HCT116 (cell line): ENCODE measurements around the gene DEF6. TPM values are rescaled to one million over a fixed set of nuclear protein-coding genes. Genes with fewer than 3 reads are reported as not detected.

Source experiments
- ATAC-seq: fragments of 200-7000 bp; cut with Tn5 transposase; 2 replicates; pipeline ENCODE4 v1.9.1; 2020; ENCODE audit warnings: mild to moderate bottlenecking, moderate library complexity
- BruUV-seq: library from RNA; stranded (reverse); fragments of 400-500 nt; replicated peaks from 2 replicates; lab custom pipeline; 2021; lab: Mats Ljungman, UMichigan
- CTCF ChIA-PET: fragments of 300-600 bp; sonication (Branson Sonifier 250); formaldehyde crosslinking; loops from one replicate; lab custom pipeline; 2021; ENCODE audit warnings: antibody characterized with exemption; lab: Charles Lee
- POLR2A ChIA-PET: fragments of 300-600, 350-600 bp; sonication (Branson Sonifier 250); formaldehyde crosslinking; loops from one replicate; lab custom pipeline; 2021; ENCODE audit warnings: antibody characterized with exemption; lab: Charles Lee
- RAD21 ChIA-PET, 2 experiments: fragments of 300-600 bp; sonication (Branson Sonifier 250); formaldehyde crosslinking; loops; one replicate each; lab custom pipeline; 2023; ENCODE audit warnings: low total read pairs in 2 of 2; ENCODE audit not compliant: uncharacterized antibody in 2 of 2, unreplicated experiment in 2 of 2, low non-redundant PET in 1 of 2; lab: Charles Lee
- DNase-seq: peaks from one replicate; pipeline ENCODE4 v3.0.0-alpha.2; 2010; ENCODE audit warnings: low read depth, low spot score
- H2AFZ ChIP-seq: fragments of 200-600 bp; shearing (Covaris generic), sonication (generic); 2 replicates; pipeline ENCODE4 v1.6.1; 2017; ENCODE audit warnings: low read depth, mixed run types, mixed read lengths, antibody characterized with exemption, low read length; ENCODE audit not compliant: poor library complexity, severe bottlenecking
- H3K27ac ChIP-seq: 2 replicates; pipeline ENCODE4 v1.5.1; 2012; ENCODE audit warnings: low read depth, low read length
- H3K27me3 ChIP-seq: fragments of 200-600 bp; sonication (generic); 2 replicates; pipeline ENCODE4 v1.6.1; 2016; ENCODE audit warnings: mixed run types, low read length, mixed read lengths; ENCODE audit not compliant: insufficient read depth
- H3K36me3 ChIP-seq, 2 experiments: fragments of 200-500 bp in 1 of 2; fragments of 200-600 bp in 1 of 2; sonication (Bioruptor generic) in 1 of 2; sonication (generic) in 1 of 2; 2 replicates each; pipeline versions ENCODE4 v1.5.1 to v1.6.1; 2014 to 2016; ENCODE audit warnings: low read length in 2 of 2, inconsistent platforms in 1 of 2, mixed read lengths in 1 of 2, mixed run types in 1 of 2; ENCODE audit not compliant: insufficient read depth in 2 of 2, control insufficient read depth in 1 of 2
- H3K4me1 ChIP-seq, 2 experiments: fragments of 200-600 bp in 1 of 2; sonication (generic) in 1 of 2; 2 replicates each; pipeline versions ENCODE4 v1.5.1 to v1.6.1; 2012 to 2017; ENCODE audit warnings: low read length in 2 of 2, inconsistent platforms in 1 of 2, mild to moderate bottlenecking in 1 of 2, mixed read lengths in 1 of 2, mixed run types in 1 of 2, moderate library complexity in 1 of 2; ENCODE audit not compliant: insufficient read depth in 2 of 2, control insufficient read depth in 1 of 2
- H3K4me2 ChIP-seq: fragments of 200-600 bp; sonication (generic); 2 replicates; pipeline ENCODE4 v1.6.1; 2017; ENCODE audit warnings: mixed run types, low read length, mixed read lengths
- H3K4me3 ChIP-seq, 2 experiments: fragments of 200-600 bp in 1 of 2; sonication (generic) in 1 of 2; replicated peaks in 1 of 2; 2 replicates each; pipeline ENCODE4 v1.5.1; 2011 to 2016; ENCODE audit warnings: low read length in 2 of 2, control low read depth in 1 of 2, low read depth in 1 of 2, mild to moderate bottlenecking in 1 of 2, mixed read lengths in 1 of 2, mixed run types in 1 of 2
- H3K79me2 ChIP-seq: fragments of 200-600 bp; sonication (generic); 2 replicates; pipeline ENCODE4 v1.6.1; 2017; ENCODE audit warnings: mild to moderate bottlenecking, mixed run types, low read length, moderate library complexity, mixed read lengths; ENCODE audit not compliant: insufficient read depth
- H3K9ac ChIP-seq: fragments of 200-600 bp; sonication (generic); 2 replicates; pipeline ENCODE4 v1.6.1; 2016; ENCODE audit warnings: low read length, mixed read lengths
- H3K9me2 ChIP-seq: fragments of 200-600 bp; sonication (generic), shearing (Covaris generic); 2 replicates; pipeline ENCODE4 v1.6.1; 2017; ENCODE audit warnings: mixed run types, mild to moderate bottlenecking, moderate library complexity; ENCODE audit not compliant: insufficient read depth
- H3K9me3 ChIP-seq, 2 experiments: fragments of 200-500 bp in 1 of 2; fragments of 200-600 bp in 1 of 2; sonication (Bioruptor generic) in 1 of 2; sonication (generic) in 1 of 2; 2 replicates each; pipeline ENCODE4 v1.6.1; 2014 to 2017; ENCODE audit warnings: low read length in 2 of 2, mixed read lengths in 2 of 2, inconsistent platforms in 1 of 2, low read depth in 1 of 2, mild to moderate bottlenecking in 1 of 2, mixed run types in 1 of 2, moderate library complexity in 1 of 2; ENCODE audit not compliant: control insufficient read depth in 1 of 2, insufficient read depth in 1 of 2
- H4K20me1 ChIP-seq: fragments of 200-600 bp; sonication (generic), shearing (Covaris generic); 2 replicates; pipeline ENCODE4 v1.6.1; 2017; ENCODE audit warnings: mixed run types, mild to moderate bottlenecking, moderate library complexity; ENCODE audit not compliant: insufficient read depth
- ATF3 ChIP-seq: IDR thresholded peaks from 2 replicates; pipeline ENCODE4 v1.6.1; 2012
- CBX3 ChIP-seq: IDR thresholded peaks from 2 replicates; pipeline ENCODE4 v1.6.1; 2012; ENCODE audit warnings: low read depth
- CEBPB ChIP-seq: IDR thresholded peaks from 2 replicates; pipeline ENCODE4 v1.6.1; 2012; ENCODE audit warnings: low read depth
- EGR1 ChIP-seq: IDR thresholded peaks from 2 replicates; pipeline ENCODE4 v1.6.1; 2012; ENCODE audit warnings: low read depth
- EZH2phosphoT487 ChIP-seq: fragments of 200-600 bp; IDR thresholded peaks from 2 replicates; pipeline ENCODE4 v1.6.1; 2018; ENCODE audit warnings: antibody characterized with exemption, borderline replicate concordance
- FOSL1 ChIP-seq: IDR thresholded peaks from 2 replicates; pipeline ENCODE4 v1.6.1; 2012; ENCODE audit warnings: low read depth
- JUND ChIP-seq: IDR thresholded peaks from 2 replicates; pipeline ENCODE4 v1.6.1; 2012
- POLR2AphosphoS5 ChIP-seq: IDR thresholded peaks from 2 replicates; pipeline ENCODE4 v1.6.1; 2011; ENCODE audit warnings: mild to moderate bottlenecking, low read depth, low read length, moderate library complexity
- RAD21 ChIP-seq: IDR thresholded peaks from 2 replicates; pipeline ENCODE4 v1.6.1; 2012; ENCODE audit warnings: low read depth, mild to moderate bottlenecking
- SIN3A ChIP-seq: IDR thresholded peaks from 2 replicates; pipeline ENCODE4 v1.6.1; 2012; ENCODE audit warnings: low read depth
- YY1 ChIP-seq: IDR thresholded peaks from 2 replicates; pipeline ENCODE4 v1.6.1; 2011; ENCODE audit warnings: low read length, low read depth, moderate library complexity, mild to moderate bottlenecking; ENCODE audit not compliant: insufficient replicate concordance; ENCODE audit errors: extremely low read depth
- ZBTB33 ChIP-seq: IDR thresholded peaks from 2 replicates; pipeline ENCODE4 v1.6.1; 2011; ENCODE audit warnings: mild to moderate bottlenecking, low read length, moderate library complexity; ENCODE audit not compliant: insufficient replicate concordance; ENCODE audit errors: extremely low read depth
- ZFX ChIP-seq: fragments of 450-650 bp; IDR thresholded peaks from 2 replicates; pipeline ENCODE4 v1.6.1; 2017
- intact Hi-C: fragments of 100-400 bp; cut with micrococcal nuclease; formaldehyde crosslinking; loops from 2 replicates; pipeline ENCODE4 v1.10.0; 2022
- total RNA-seq: library from RNA; stranded (reverse); gene quantifications from one replicate; pipeline ENCODE4 v1.2.1, GENCODE V29; 2021; ENCODE audit not compliant: unreplicated experiment

Gene DEF6
- total RNA-seq, 1 experiment from 2014 or later = 40.4 TPM

DNA sequence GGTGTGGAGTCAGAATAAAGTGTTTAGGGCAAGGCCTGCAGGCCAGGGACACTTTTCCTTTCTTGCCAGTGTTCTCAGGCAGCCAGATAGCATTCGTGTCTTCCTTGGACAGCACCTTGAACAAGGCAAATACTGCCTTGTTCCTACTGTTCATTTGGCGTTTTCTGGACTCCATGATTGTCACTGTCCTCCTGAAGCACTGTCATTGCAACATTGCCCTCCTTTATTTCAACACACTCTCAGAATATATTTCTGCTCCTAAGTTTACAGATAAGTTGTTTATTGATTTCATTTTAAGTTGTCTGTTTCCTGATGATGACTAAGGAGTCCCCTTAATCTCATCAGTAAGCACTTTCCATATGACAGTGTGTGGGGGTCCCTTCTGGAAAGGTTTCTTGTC, 15.1 kb upstream of the DEF6 start (continued):
- no peak for TF ChIP-seq EZH2phosphoT487
- TF ChIP-seq RAD21 = no peak
- no peak for TF ChIP-seq CEBPB

DNA sequence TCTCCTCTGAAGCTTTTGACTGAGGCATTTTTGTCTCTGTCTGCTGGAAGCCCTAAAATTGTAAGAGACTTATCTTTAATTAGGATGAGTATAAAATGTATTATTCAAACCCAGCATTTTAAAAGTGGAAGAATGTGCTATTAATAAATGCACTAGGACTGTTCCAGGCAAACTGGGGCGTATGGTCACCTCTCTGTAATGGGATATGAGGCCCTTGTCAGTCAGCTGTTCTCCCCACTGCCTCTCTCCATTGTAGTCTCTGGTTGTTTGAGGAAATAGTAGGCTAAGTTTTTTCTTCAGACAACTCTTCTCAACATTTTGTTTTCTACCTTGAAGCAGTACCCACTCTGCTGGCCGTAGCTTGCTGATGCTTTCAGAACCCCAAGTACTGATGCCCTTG, 14.3 kb upstream of the DEF6 start:
- H3K79me2 ChIP-seq = no peaks in the 10 kb centered on the region
- H3K9me2 ChIP-seq = no peaks in the 10 kb centered on the region
- intact Hi-C loops = no loop called here
- no peaks in the 10 kb centered on the region for H3K4me1 ChIP-seq
- no peak for DNase-seq
- H3K36me3 ChIP-seq = peaks cover 13 to 28% of the 10 kb centered on the region in 2 experiments; a peak in 3 of 4 replicates
- no peaks in the 10 kb centered on the region for H4K20me1 ChIP-seq
- H3K27me3 ChIP-seq = no peaks in the 10 kb centered on the region
- ChIA-PET CTCF (no interaction called here), POLR2A (no interaction called here), RAD21 (no interaction called here)
- BruUV-seq = no TSS peak
- no peak for TF ChIP-seq RAD21
- TF ChIP-seq SIN3A = no peak
- no peak for TF ChIP-seq JUND
- TF ChIP-seq ZBTB33 = no peak
- no peak for TF ChIP-seq CBX3
- TF ChIP-seq ATF3 = no peak
- no peak for TF ChIP-seq POLR2AphosphoS5
- TF ChIP-seq FOSL1 = no peak
- no peak for TF ChIP-seq EGR1
- TF ChIP-seq YY1 = no peak
- no peak for TF ChIP-seq ZFX
- no peaks in the 10 kb centered on the region for H3K9me3 ChIP-seq
- no peak overlapping the region for H2AFZ ChIP-seq
- ATAC-seq = no peak
- H3K4me3 ChIP-seq = no peak overlapping the region
- H3K9ac ChIP-seq = no peak overlapping the region
- no peak overlapping the region for H3K27ac ChIP-seq
- H3K4me2 ChIP-seq = no peak overlapping the region
